GM19328 (cell line): ENCODE data around the gene RHEBL1.

Experiments
- ATAC-seq: cut with Tn5 transposase; IDR thresholded peaks from one replicate; pipeline ENCODE4 v1.9.1; 2021; ENCODE audit warnings: mild to moderate bottlenecking, moderate library complexity; ENCODE audit not compliant: unreplicated experiment

RHEBL1 gene

GRCh38 chr12:49055092-49055491 lies 14.7 kb downstream of the RHEBL1 start:
- no peak for ATAC-seq

- ATAC-seq: no peak
Observed at GRCh38 chr12:49054524-49054923, 15.3 kb downstream of the RHEBL1 start.

GRCh38 chr12:49054096-49054495 lies 15.7 kb downstream of the RHEBL1 start:
- ATAC-seq: no peak

- ATAC-seq: no peak
Observed at GRCh38 chr12:49052451-49053208, 17.1 kb downstream of the RHEBL1 start.

DNA sequence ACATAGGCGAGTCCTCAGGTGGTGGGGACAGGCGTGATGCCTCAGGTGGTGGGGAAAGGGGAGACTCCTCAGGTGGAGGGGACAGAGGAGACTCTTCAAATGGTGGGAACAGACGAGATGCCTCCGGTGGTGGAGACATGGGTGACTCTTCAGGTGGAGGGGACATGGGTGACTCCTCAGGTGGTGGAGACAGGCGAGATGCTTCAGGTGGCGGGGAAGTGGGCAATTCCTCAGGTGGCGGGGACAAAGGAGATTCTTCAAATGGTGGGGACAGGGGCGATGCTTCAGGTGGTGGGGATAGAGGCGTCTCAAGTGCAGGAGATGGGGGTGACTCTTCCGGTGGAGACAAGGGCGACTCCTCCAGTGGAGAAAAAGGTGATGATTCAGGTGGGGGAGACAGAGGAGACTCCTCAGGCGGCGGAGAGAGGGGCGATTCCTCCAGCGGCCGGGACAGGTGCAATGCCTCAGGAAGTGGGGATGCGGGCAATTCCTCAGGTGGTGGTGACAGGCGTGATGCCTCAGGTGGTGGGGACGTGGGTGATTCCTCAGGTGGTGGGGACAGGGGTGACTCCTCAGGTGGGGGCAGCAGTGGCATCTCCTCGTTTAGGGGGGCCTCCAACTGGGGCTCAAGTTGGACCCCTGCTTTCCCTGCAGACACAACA lies 17.9 kb downstream of the RHEBL1 start:
- ATAC-seq: no peak

- ATAC-seq: no peak
Observed at GRCh38 chr12:49051373-49051764, 18.4 kb downstream of the RHEBL1 start.

DNA sequence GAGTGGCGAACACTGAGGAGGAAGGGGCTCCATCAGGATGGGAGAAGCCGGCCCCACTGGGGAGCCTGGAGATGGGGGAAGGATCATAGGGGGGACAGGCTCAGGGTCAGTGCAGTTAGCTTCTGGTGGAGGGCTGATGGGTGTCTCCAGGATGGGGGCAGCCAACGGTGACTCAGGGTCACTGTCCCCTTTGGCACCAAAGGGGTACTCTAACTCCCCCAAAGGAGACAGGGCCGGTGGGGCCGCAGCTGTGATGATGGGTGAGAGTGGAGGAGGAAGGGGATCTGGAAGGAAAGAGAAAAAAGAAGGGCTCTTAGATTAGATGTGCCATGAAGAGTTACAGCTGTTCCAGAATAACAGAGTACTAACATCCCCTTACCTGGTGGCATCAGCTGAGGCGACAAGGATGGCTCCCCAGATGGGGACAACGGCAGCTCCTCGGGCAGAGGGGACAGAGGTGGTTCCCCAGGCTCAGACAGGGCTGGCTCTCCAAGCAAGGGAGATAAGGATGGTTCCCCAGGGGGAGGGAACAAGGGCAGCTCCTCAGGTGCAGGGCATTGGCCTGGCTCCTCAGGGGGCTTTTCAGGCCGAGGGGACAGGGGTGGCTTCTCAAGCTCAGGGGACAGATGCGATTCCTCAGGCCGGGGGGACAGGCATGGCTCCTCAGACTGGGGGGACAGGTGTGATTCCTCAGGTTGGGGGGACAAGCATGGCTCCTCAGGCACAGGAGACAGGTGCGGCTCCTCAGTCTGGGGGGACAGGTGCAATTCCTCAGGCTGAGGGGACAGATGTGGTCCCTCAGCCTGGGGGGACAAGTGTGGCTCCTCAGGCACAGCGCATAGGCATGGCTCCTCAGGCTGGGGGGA lies 19.0 kb downstream of the RHEBL1 start:
- ATAC-seq: no peak

GRCh38 chr12:49049566-49050224 lies 20.1 kb downstream of the RHEBL1 start:
- ATAC-seq: no peak

- no peak for ATAC-seq
Observed at GRCh38 chr12:49048953-49049352, 20.8 kb downstream of the RHEBL1 start.

DNA sequence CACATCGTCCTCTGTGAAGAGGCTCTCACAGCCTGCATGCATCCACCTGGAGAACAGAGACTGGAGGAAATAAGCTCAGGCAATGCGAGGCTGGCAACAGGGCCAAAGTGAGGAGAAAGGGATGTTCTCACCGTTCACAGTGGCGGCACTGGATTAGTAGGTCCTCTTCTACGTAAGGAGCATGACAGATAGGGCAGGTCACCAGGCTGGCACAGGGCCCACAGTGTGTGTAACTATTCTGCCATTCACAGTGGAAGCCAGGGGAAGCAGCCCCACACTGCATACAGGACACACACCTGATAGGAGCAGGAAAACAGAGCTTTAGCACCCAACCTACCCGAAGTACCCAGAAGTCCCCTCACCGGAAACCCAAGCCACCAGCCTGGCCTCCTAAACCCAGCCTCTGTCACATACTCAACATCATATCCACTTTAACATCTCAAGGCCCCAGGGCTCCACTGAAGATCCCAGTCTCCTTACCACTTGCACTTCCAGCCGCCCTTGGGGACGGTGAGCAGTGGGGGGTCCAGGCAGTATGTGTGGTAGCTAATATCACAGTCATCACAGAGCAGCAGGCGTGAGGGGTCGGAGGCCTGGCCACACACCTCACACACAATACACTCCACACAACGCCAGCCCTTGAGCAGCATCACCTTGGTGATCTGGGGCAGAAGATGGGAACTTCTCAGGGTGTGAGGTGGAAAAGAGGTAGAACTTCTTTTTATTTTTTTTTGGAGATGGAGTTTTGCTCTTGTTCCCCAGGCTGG lies 23.5 kb downstream of the RHEBL1 start:
- no peak for ATAC-seq

- ATAC-seq: no peak
Observed at GRCh38 chr12:49044660-49045059, 25.1 kb downstream of the RHEBL1 start.

- no peak for ATAC-seq
Observed at GRCh38 chr12:49043856-49044258, 25.9 kb downstream of the RHEBL1 start.

GRCh38 chr12:49043241-49043640 lies 26.5 kb downstream of the RHEBL1 start:
- no peak for ATAC-seq

DNA sequence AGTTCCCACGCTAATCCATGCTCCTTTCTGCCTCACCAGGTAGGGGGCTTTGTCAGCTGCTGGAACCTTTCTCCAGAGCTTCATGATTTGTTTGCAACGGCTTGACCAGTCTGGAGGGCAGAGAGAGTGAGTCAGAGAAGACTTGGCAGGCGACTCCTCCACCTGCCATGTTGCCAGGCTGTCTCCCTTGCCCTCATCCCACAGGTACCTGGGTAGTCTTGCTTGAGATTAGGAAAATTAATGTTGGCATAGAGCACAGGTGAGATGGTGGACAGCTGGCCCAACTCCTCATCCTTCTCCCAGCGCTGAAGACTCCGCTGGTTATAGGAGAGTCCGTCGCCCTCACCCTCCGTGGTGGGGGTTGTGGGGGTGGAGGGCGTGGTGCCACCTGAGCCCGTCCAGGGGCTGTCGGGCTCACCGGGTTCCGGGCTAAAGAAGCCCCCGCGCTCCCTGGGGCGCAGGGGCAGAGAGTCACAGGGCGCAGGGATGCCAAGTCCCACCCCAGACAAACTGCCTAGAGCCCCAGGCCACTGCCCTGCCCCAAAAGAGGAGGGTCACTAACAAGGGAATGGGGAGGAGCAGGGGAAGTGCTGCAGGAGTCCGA lies 27.8 kb downstream of the RHEBL1 start:
- no peak for ATAC-seq

DNA sequence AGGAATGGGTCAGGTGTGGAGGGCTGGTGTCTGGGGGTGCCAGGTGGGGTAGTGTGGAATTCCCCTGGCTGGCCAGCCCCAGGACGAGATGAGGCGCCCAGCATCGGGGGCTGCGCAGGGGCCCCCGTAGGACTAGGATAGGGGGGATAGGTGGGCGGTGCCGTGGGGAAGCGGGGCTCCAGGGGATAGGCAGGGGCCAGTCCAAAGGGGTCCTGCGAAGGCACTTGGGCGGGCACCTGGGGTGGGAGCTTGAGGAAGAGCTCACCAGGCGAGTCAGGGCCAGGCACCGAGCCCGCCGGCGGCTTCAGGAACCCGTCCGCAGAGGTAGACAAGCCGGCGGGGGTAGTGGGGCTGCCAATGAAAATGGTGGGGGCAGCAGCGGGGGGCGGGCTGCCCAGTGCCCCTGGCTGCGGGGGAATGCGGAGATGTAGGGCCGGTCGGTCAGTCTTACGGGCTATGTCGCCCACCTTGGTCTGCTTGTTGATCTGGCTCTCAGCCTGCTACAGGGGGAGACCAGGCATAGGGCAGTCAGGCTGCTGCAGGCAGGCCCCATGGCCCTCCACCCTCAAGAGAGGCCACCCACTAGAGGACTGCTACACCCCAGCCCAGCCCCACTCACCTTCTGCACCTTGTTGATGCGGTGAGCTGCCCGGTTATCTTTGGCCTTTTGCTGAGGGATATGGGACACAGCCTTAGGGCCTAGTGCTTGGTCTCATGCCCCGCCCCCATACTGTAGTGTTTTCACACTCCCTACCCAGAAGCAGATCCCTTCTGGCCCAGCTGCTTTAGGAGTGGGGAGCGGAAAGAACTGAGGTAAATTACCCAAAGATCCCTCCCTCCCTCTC lies 28.5 kb downstream of the RHEBL1 start:
- no peak for ATAC-seq

DNA sequence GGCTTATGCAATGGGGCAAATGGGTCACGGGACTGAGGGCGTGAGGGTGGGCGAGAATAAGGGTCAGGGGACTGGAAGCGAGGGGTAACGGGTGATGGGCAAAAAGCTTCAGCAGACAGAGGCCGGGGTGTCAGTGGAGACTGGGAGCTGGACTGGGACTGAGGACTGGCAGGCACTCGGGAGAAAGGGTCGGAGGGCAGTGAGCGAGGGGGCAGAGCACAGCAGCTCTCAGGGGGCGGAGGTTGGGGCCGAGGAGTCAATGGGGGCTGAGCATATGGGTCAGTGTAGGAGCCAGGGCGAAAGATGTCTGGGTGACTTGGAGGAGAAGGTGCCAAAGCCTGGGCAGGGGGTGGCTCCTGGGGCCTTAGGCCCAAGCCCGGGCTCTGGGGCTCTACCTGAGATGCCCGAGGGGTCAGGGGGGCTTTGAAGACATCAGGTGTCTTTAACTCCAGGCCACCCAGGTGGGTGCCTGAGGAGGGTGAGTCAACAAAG lies 29.4 kb downstream of the RHEBL1 start:
- no peak for ATAC-seq

- ATAC-seq: no peak
Observed at GRCh38 chr12:49039421-49040363, 30.1 kb downstream of the RHEBL1 start.
